GM12878 (cell line): ENCODE measurements around the gene KPNA3. TPM values are rescaled to one million over a fixed set of nuclear protein-coding genes. Genes with fewer than 3 reads are reported as not detected.

Experiments used
- ATAC-seq: fragments of 200-7000 bp; cut with Tn5 transposase; 3 replicates; pipeline ENCODE4 v1.9.1; 2020; ENCODE audit warnings: mild to moderate bottlenecking, moderate library complexity
- BruUV-seq: library from RNA; stranded (reverse); fragments of 400-500 nt; replicated peaks from 2 replicates; lab custom pipeline; 2021; lab: Mats Ljungman, UMichigan
- CTCF ChIA-PET: fragments of 300-600 bp; sonication (Branson Sonifier 250); formaldehyde crosslinking; extraction: SDS; loops from one replicate; lab custom pipeline; 2021; ENCODE audit warnings: inconsistent platforms; lab: Yijun Ruan, JAX
- POLR2A ChIA-PET: fragments of 350-600 bp; formaldehyde crosslinking; extraction: SDS; loops from one replicate; lab custom pipeline; 2021; ENCODE audit warnings: inconsistent platforms; lab: Charles Lee
- RAD21 ChIA-PET: fragments of 300-600 bp; sonication (Branson Sonifier 250); formaldehyde crosslinking; loops from one replicate; lab custom pipeline; 2023; ENCODE audit warnings: antibody characterized with exemption; ENCODE audit not compliant: unreplicated experiment; lab: Charles Lee
- SMC1A ChIA-PET: fragments of 300-600 bp; sonication (Branson Sonifier 250); formaldehyde crosslinking; loops from one replicate; lab custom pipeline; 2023; ENCODE audit not compliant: unreplicated experiment, uncharacterized antibody; lab: Charles Lee
- DNase-seq: peaks from one replicate; pipeline ENCODE4 v3.0.0-alpha.2; 2011; ENCODE audit warnings: low read depth, low spot score
- FAIRE-seq: peaks from 3 replicates; lab custom pipeline; 2011; peaks lifted over from hg19 to GRCh38; lab: Jason Lieb, UNC
- H2AFZ ChIP-seq: 2 replicates; pipeline ENCODE4 v1.6.0; 2011; ENCODE audit warnings: low read depth, low read length, control low read depth; ENCODE audit not compliant: control insufficient read depth
- H3K27ac ChIP-seq: 2 replicates; pipeline ENCODE4 v1.5.1; 2011; ENCODE audit warnings: control low read depth; ENCODE audit not compliant: control insufficient read depth, insufficient read depth
- H3K27me3 ChIP-seq, 2 experiments: replicated peaks in 1 of 2; 2 replicates each; pipeline versions ENCODE4 v1.6.0 to v1.6.1; 2011; ENCODE audit warnings: low read length in 1 of 2; ENCODE audit not compliant: control insufficient read depth in 2 of 2, insufficient read depth in 2 of 2
- H3K36me3 ChIP-seq, 2 experiments: 2 replicates each; pipeline ENCODE4 v1.5.1; 2011; ENCODE audit warnings: low read length in 1 of 2; ENCODE audit not compliant: control insufficient read depth in 2 of 2, insufficient read depth in 2 of 2
- H3K4me1 ChIP-seq: 2 replicates; pipeline ENCODE4 v1.6.1; 2011; ENCODE audit warnings: mild to moderate bottlenecking, low read length, moderate library complexity, mixed read lengths; ENCODE audit not compliant: control insufficient read depth, insufficient read depth
- H3K4me2 ChIP-seq: 2 replicates; pipeline ENCODE4 v1.6.0; 2011; ENCODE audit warnings: control low read depth; ENCODE audit not compliant: control insufficient read depth, insufficient read depth
- H3K4me3 ChIP-seq: fragments of 200-600 bp; sonication (generic); 2 replicates; pipeline ENCODE4 v1.5.1; 2016
- H3K79me2 ChIP-seq: 2 replicates; pipeline ENCODE4 v1.6.0; 2011; ENCODE audit warnings: low read length; ENCODE audit not compliant: control insufficient read depth, insufficient read depth
- H3K9ac ChIP-seq: 2 replicates; pipeline ENCODE4 v1.8.0; 2011; ENCODE audit warnings: low read length, control low read depth, mixed read lengths; ENCODE audit not compliant: control insufficient read depth, insufficient read depth
- H3K9me3 ChIP-seq: replicated peaks from 3 replicates; pipeline ENCODE4 v1.5.1; 2011; ENCODE audit warnings: mild to moderate bottlenecking, low read length; ENCODE audit not compliant: control insufficient read depth, insufficient read depth
- H4K20me1 ChIP-seq: 2 replicates; pipeline ENCODE4 v1.6.0; 2011; ENCODE audit not compliant: control insufficient read depth, insufficient read depth
- IKZF1 ChIP-seq: fragments of 450-650 bp; conservative IDR thresholded peaks from 2 replicates; pipeline ENCODE4 v1.6.1; 2017; ENCODE audit warnings: antibody characterized with exemption, mild to moderate bottlenecking
- RAD51 ChIP-seq: fragments of 450-650 bp; IDR thresholded peaks from 2 replicates; pipeline ENCODE4 v1.6.1; 2016; ENCODE audit warnings: moderate library complexity, mild to moderate bottlenecking, inconsistent platforms
- RB1 ChIP-seq: fragments of 450-650 bp; formaldehyde crosslinking; IDR thresholded peaks from 2 replicates; pipeline ENCODE4 v1.6.1; 2017; ENCODE audit warnings: mild to moderate bottlenecking, borderline replicate concordance
- RUNX3 ChIP-seq: IDR thresholded peaks from 2 replicates; pipeline ENCODE4 v1.6.1; 2012; ENCODE audit warnings: low read length, inconsistent platforms
- STAT1 ChIP-seq: fragments of 450-650 bp; conservative IDR thresholded peaks from 2 replicates; pipeline ENCODE4 v1.6.1; 2014; ENCODE audit warnings: antibody characterized with exemption, mild to moderate bottlenecking
- TCF12 ChIP-seq: IDR thresholded peaks from 2 replicates; pipeline ENCODE4 v1.6.1; 2011; ENCODE audit warnings: low read depth, mild to moderate bottlenecking, low read length
- TCF7 ChIP-seq: IDR thresholded peaks from 2 replicates; pipeline ENCODE4 v1.6.1; 2014; ENCODE audit warnings: antibody characterized with exemption, borderline replicate concordance
- ZNF24 ChIP-seq: fragments of 450-650 bp; IDR thresholded peaks from 2 replicates; pipeline ENCODE4 v1.6.1; 2017; ENCODE audit warnings: antibody characterized with exemption, mild to moderate bottlenecking
- ZNF622 ChIP-seq: fragments of 450-650 bp; IDR thresholded peaks from 2 replicates; pipeline ENCODE4 v1.6.1; 2017; ENCODE audit warnings: mild to moderate bottlenecking, inconsistent platforms
- WGBS: methylation state at CpG from one replicate; pipeline ENCODE4 v1.1.6; 2016; ENCODE audit warnings: low lambda C conversion rate; ENCODE audit not compliant: insufficient replicate concordance, insufficient coverage; ENCODE audit errors: missing lambda C conversion rate; 5-methylcytosine and 5-hydroxymethylcytosine counted together
- in situ Hi-C: fragments of 300-500 bp; cut with MboI; formaldehyde crosslinking; loops from 9 replicates; pipeline ENCODE4 v1.14.3; 2018; ENCODE audit warnings: mixed read lengths
- intact Hi-C: fragments of 100-400 bp; cut with micrococcal nuclease; formaldehyde crosslinking; loops from one replicate; pipeline ENCODE4 v1.14.2; 2022; ENCODE audit not compliant: unreplicated experiment
- polyA plus RNA-seq, 11 experiments: library from polyadenylated mRNA; depleted of rRNA in 4 of 11; unstranded in 6 of 11; stranded (reverse) in 5 of 11; fragments of >200 nt; fragmentation: Nextera tagmentation in 4 of 11; fragmentation: Illumina TruSeq in 1 of 11; extraction: Ambion mirVana in 4 of 11; extraction: Trizol in 1 of 11; gene quantifications; 1 replicate in 1 of 11; 2 replicates in 10 of 11; pipeline versions ENCODE4 v1.2.1 to v1.2.3, GENCODE V29; 2011 to 2016; ENCODE audit warnings: inconsistent platforms in 2 of 11, missing spikeins in 2 of 11, low read depth in 1 of 11
- total RNA-seq, 4 experiments: library from RNA; depleted of rRNA in 3 of 4; stranded (reverse); fragments of >200 nt in 3 of 4; fragmentation: Illumina TruSeq in 1 of 4; extraction: Trizol in 1 of 4; gene quantifications; 2 replicates each; pipeline versions ENCODE4 v1.2.1 to v1.2.3, GENCODE V29; 2013 to 2021
- TF ChIP-seq, protein P1 (sequence below): fragments of 450-650 bp; formaldehyde crosslinking; IDR thresholded peaks from 2 replicates; pipeline ENCODE4 v1.4.0; 2020; ENCODE audit warnings: mild to moderate bottlenecking, moderate library complexity
- TF ChIP-seq, protein P2 (sequence below): IDR thresholded peaks from 2 replicates; pipeline ENCODE4 v1.6.1; 2011; ENCODE audit warnings: low read depth, mild to moderate bottlenecking, low read length, moderate library complexity, borderline replicate concordance; ENCODE audit errors: extremely low read depth
- TF ChIP-seq, protein P3 (sequence below): fragments of 450-650 bp; IDR thresholded peaks from 2 replicates; pipeline ENCODE4 v1.6.1; 2017; ENCODE audit warnings: mild to moderate bottlenecking, low read depth, inconsistent platforms; ENCODE audit not compliant: poor library complexity, severe bottlenecking

Gene KPNA3
- total and polyA plus RNA-seq, 10 of the 15 experiments (the other 5 are each of a cell fraction or from before 2014, with no cell fraction given), result 23.3 to 50.5 (median 31.1) TPM

DNA sequence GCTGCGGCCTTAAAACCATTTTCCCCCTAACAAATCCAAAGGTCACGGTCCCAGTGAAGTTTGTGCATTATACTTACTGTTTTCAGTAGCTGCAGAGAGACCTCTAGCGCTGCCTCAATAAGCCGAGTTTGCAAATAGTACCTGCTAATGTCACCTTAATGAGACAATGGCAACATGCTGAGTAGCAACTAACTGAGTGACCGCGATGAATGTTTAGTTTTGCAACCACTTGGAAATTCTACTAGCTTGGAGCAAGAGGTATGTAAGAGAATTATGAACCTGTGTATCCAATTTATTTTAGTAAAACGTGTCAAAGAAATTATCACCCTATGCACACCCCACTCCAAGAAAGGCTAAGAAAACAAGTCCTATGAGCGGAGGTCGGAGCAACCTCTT, 1.2 kb downstream of the KPNA3 start (continued):
- TF ChIP-seq, protein P1, sequence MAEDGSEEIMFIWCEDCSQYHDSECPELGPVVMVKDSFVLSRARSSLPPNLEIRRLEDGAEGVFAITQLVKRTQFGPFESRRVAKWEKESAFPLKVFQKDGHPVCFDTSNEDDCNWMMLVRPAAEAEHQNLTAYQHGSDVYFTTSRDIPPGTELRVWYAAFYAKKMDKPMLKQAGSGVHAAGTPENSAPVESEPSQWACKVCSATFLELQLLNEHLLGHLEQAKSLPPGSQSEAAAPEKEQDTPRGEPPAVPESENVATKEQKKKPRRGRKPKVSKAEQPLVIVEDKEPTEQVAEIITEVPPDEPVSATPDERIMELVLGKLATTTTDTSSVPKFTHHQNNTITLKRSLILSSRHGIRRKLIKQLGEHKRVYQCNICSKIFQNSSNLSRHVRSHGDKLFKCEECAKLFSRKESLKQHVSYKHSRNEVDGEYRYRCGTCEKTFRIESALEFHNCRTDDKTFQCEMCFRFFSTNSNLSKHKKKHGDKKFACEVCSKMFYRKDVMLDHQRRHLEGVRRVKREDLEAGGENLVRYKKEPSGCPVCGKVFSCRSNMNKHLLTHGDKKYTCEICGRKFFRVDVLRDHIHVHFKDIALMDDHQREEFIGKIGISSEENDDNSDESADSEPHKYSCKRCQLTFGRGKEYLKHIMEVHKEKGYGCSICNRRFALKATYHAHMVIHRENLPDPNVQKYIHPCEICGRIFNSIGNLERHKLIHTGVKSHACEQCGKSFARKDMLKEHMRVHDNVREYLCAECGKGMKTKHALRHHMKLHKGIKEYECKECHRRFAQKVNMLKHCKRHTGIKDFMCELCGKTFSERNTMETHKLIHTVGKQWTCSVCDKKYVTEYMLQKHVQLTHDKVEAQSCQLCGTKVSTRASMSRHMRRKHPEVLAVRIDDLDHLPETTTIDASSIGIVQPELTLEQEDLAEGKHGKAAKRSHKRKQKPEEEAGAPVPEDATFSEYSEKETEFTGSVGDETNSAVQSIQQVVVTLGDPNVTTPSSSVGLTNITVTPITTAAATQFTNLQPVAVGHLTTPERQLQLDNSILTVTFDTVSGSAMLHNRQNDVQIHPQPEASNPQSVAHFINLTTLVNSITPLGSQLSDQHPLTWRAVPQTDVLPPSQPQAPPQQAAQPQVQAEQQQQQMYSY, result no peak
- TF ChIP-seq, all 136 proteins: peak for 4

DNA sequence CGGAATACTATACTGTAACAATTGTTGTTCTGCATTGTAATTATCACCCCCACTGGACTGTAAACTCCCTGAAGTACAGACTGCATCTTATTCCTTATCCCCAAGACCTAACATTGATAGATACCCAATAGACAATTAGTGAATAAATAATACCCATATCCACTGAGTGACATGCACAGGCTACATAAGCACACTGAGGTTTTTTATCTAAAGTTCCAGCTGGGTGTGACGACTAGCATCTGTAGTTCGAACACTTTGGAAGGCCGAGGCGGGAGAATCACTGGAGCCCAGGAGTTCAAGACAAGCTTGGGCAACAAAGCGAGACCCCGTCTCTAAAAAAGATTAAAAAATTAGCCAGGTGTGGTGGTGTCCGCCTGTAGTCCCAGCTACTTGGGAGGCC, 2.5 kb downstream of the KPNA3 start:
- H4K20me1 ChIP-seq, result no peaks in the 10 kb centered on the region
- H3K4me3 ChIP-seq, result peak overlapping the region; percentile 91; the same call in 1 of the 2 replicates
- TF ChIP-seq ZNF24 (no peak), TCF12 (no peak), RAD51 (no peak), RUNX3 (no peak), IKZF1 (no peak), TCF7 (no peak), ZNF622 (no peak), RB1 (no peak), STAT1 (no peak)
- TF ChIP-seq, protein P2, sequence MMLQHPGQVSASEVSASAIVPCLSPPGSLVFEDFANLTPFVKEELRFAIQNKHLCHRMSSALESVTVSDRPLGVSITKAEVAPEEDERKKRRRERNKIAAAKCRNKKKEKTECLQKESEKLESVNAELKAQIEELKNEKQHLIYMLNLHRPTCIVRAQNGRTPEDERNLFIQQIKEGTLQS, result no peak
- TF ChIP-seq, protein P3, sequence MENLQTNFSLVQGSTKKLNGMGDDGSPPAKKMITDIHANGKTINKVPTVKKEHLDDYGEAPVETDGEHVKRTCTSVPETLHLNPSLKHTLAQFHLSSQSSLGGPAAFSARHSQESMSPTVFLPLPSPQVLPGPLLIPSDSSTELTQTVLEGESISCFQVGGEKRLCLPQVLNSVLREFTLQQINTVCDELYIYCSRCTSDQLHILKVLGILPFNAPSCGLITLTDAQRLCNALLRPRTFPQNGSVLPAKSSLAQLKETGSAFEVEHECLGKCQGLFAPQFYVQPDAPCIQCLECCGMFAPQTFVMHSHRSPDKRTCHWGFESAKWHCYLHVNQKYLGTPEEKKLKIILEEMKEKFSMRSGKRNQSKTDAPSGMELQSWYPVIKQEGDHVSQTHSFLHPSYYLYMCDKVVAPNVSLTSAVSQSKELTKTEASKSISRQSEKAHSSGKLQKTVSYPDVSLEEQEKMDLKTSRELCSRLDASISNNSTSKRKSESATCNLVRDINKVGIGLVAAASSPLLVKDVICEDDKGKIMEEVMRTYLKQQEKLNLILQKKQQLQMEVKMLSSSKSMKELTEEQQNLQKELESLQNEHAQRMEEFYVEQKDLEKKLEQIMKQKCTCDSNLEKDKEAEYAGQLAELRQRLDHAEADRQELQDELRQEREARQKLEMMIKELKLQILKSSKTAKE, result no peak
- TF ChIP-seq, all 136 proteins: peak for 0
- DNase-seq, result no peak
- FAIRE-seq, result no peak
- BruUV-seq, result no TSS peak
- in situ Hi-C loops, result no loop called here
- Histone ChIP-seq H3K9ac (no peak overlapping the region), H3K9me3 (no peaks in the 10 kb centered on the region), H2AFZ (no peak overlapping the region), H3K79me2 (peaks cover 65% of the 10 kb centered on the region), H3K4me2 (peak overlapping the region; percentile 88), H3K27me3 (no peaks in the 10 kb centered on the region), H3K4me1 (peaks cover 6% of the 10 kb centered on the region), H3K27ac (no peak overlapping the region), H3K36me3 (0 out of 4 replicates have a peak, but pooled peaks cover 0 to 2% of the 10 kb centered on the region in 2 experiments)
- ChIA-PET RAD21 (interaction anchor here (0.9 to 2.5 kb wide), 8 partner anchors 8 to 122 kb away, joined by 3 to 13 read pairs (median 4); partner anchors contain the start of gene EBPL), CTCF (interaction anchor here (0.6 to 4.5 kb wide), 20 partner anchors 8 to 1257 kb away, joined by 3 to 53 read pairs (median 4); partner anchors contain the start of genes EBPL, RCBTB2 and SPRYD7), POLR2A (interaction anchor here (1.0 to 1.4 kb wide), 4 partner anchors 10 to 346 kb away, joined by 3 read pairs; partner anchors contain the start of gene SETDB2), SMC1A (interaction anchor here (0.7 to 5.5 kb wide), 19 partner anchors 8 to 347 kb away, joined by 3 to 45 read pairs (median 4); partner anchors contain the start of genes EBPL and SPRYD7)
- no peak for ATAC-seq
- intact Hi-C loops, result loop anchor here (5.0 to 10.0 kb wide), 3 partner anchors 145 to 1102 kb away; partner anchors contain the start of genes CAB39L, SETDB2 and SPRYD7
- WGBS, result 96% methylated on average over 8 of the region's 8 CpGs
